SK-N-SH (cell line): Measurements from ENCODE around the gene CD81. TPM values are rescaled to one million over a fixed set of nuclear protein-coding genes. Genes with fewer than 3 reads are reported as not detected.
A peak's percentile ranks its signal among the peaks of the same experiment; 100 is the strongest.

Experiments
- CTCF ChIA-PET: fragments of 300-600, 350-600 bp; formaldehyde crosslinking; extraction: SDS; loops from one replicate; lab custom pipeline; 2021; lab: Yijun Ruan, JAX
- POLR2A ChIA-PET: fragments of 350-600 bp; sonication (Branson Sonifier 250); formaldehyde crosslinking; extraction: SDS; loops from one replicate; lab custom pipeline; 2020; ENCODE audit warnings: antibody characterized with exemption, inconsistent platforms; lab: Yijun Ruan, JAX
- DNase-seq: peaks from one replicate; pipeline ENCODE4 v3.0.0; 2012
- H2AFZ ChIP-seq: fragments of 200-600 bp; sonication (generic); 2 replicates; pipeline ENCODE4 v1.8.1; 2016; ENCODE audit warnings: antibody characterized with exemption, mild to moderate bottlenecking, low read depth
- H3F3A ChIP-seq: fragments of 200-600 bp; sonication (generic); replicated peaks from 2 replicates; pipeline ENCODE3; 2016; ENCODE audit warnings: antibody characterized with exemption, mild to moderate bottlenecking; ENCODE audit not compliant: insufficient read depth
- H3K27ac ChIP-seq, 2 experiments: fragments of 200-500 bp in 1 of 2; fragments of 200-600 bp in 1 of 2; sonication (Bioruptor generic) in 1 of 2; sonication (generic), shearing (Covaris generic) in 1 of 2; 2 replicates each; pipeline versions ENCODE4 v1.5.1 to v1.6.1; 2014 to 2016; ENCODE audit warnings: low read depth in 2 of 2, inconsistent platforms in 1 of 2, low read length in 1 of 2, mild to moderate bottlenecking in 1 of 2, mixed read lengths in 1 of 2
- H3K27me3 ChIP-seq: fragments of 200-600 bp; sonication (generic), shearing (Covaris generic); 2 replicates; pipeline ENCODE4 v1.6.1; 2016; ENCODE audit warnings: mixed run types; ENCODE audit not compliant: insufficient read depth
- H3K36me3 ChIP-seq, 2 experiments: fragments of 200-500 bp in 1 of 2; fragments of 200-600 bp in 1 of 2; sonication (Bioruptor generic) in 1 of 2; sonication (generic) in 1 of 2; replicated peaks in 1 of 2; 2 replicates each; pipeline versions ENCODE3 to v1.5.1; 2014 to 2016; ENCODE audit warnings: low read length in 1 of 2, mild to moderate bottlenecking in 1 of 2; ENCODE audit not compliant: insufficient read depth in 2 of 2, control insufficient read depth in 1 of 2
- H3K4me1 ChIP-seq, 2 experiments: fragments of 200-500 bp in 1 of 2; fragments of 200-600 bp in 1 of 2; sonication (Bioruptor generic) in 1 of 2; sonication (generic), shearing (Covaris generic) in 1 of 2; 2 replicates each; pipeline versions ENCODE4 v1.5.1 to v1.6.1; 2014 to 2016; ENCODE audit warnings: low read depth in 1 of 2, low read length in 1 of 2, mixed run types in 1 of 2; ENCODE audit not compliant: insufficient read depth in 2 of 2, control insufficient read depth in 1 of 2
- H3K4me2 ChIP-seq: fragments of 200-600 bp; sonication (generic), shearing (Covaris generic); 2 replicates; pipeline ENCODE4 v1.6.1; 2017; ENCODE audit warnings: mixed run types
- H3K4me3 ChIP-seq, 2 experiments: fragments of 200-500 bp in 1 of 2; fragments of 200-600 bp in 1 of 2; sonication (Bioruptor generic) in 1 of 2; sonication (generic), shearing (Covaris generic) in 1 of 2; 2 replicates each; pipeline versions ENCODE4 v1.5.1 to v1.8.1; 2014 to 2016; ENCODE audit warnings: low read depth in 2 of 2, inconsistent platforms in 1 of 2, low read length in 1 of 2, mild to moderate bottlenecking in 1 of 2, mixed read lengths in 1 of 2, moderate library complexity in 1 of 2
- H3K79me2 ChIP-seq: fragments of 200-600 bp; sonication (generic); 2 replicates; pipeline ENCODE4 v1.8.1; 2017; ENCODE audit warnings: mild to moderate bottlenecking; ENCODE audit not compliant: insufficient read depth
- H3K9ac ChIP-seq: fragments of 200-600 bp; sonication (generic); 2 replicates; pipeline ENCODE4 v1.6.1; 2017; ENCODE audit warnings: mixed run types
- H3K9me2 ChIP-seq: fragments of 200-600 bp; sonication (generic); 2 replicates; pipeline ENCODE4 v1.6.1; 2017; ENCODE audit warnings: mixed run types
- H3K9me3 ChIP-seq: fragments of 200-600 bp; sonication (generic); 2 replicates; pipeline ENCODE4 v1.6.1; 2017; ENCODE audit warnings: mixed run types, mild to moderate bottlenecking, moderate library complexity
- H4K20me1 ChIP-seq: fragments of 200-600 bp; sonication (generic); 2 replicates; pipeline ENCODE4 v1.6.1; 2017; ENCODE audit warnings: mild to moderate bottlenecking, mixed run types; ENCODE audit not compliant: insufficient read depth
- ELF1 ChIP-seq: IDR thresholded peaks from 2 replicates; pipeline ENCODE4 v1.4.0; 2012
- GABPA ChIP-seq: IDR thresholded peaks from 2 replicates; pipeline ENCODE4 v1.4.0; 2012; ENCODE audit warnings: low read depth, mild to moderate bottlenecking
- JUND ChIP-seq: IDR thresholded peaks from 2 replicates; pipeline ENCODE4 v1.4.0; 2012
- RAD21 ChIP-seq: IDR thresholded peaks from 2 replicates; pipeline ENCODE4 v1.6.1; 2012; ENCODE audit warnings: mild to moderate bottlenecking, low read length
- RCOR1 ChIP-seq: fragments of 150-350 bp; IDR thresholded peaks from 2 replicates; pipeline ENCODE4 v1.6.1; 2017; ENCODE audit warnings: antibody characterized with exemption, low read length
- SIN3A ChIP-seq: IDR thresholded peaks from 2 replicates; pipeline ENCODE4 v1.6.1; 2012; ENCODE audit warnings: low read depth, mild to moderate bottlenecking, low read length, moderate library complexity, borderline replicate concordance
- SMC3 ChIP-seq: IDR thresholded peaks from 2 replicates; pipeline ENCODE4 v1.6.1; 2012; ENCODE audit warnings: low read depth, low read length, improper control_type of control experiment
- TAF1 ChIP-seq: IDR thresholded peaks from 2 replicates; pipeline ENCODE4 v1.6.1; 2012; ENCODE audit warnings: low read depth, mild to moderate bottlenecking, low read length, moderate library complexity, borderline replicate concordance
- TCF12 ChIP-seq: IDR thresholded peaks from 2 replicates; pipeline ENCODE4 v1.4.0; 2012
- YY1 ChIP-seq: IDR thresholded peaks from 2 replicates; pipeline ENCODE4 v1.4.0; 2012; ENCODE audit warnings: low read depth, mild to moderate bottlenecking
- WGBS: methylation state at CpG from one replicate; pipeline ENCODE4 v1.1.6; 2017; ENCODE audit warnings: low lambda C conversion rate; 5-methylcytosine and 5-hydroxymethylcytosine counted together
- polyA plus RNA-seq, 3 experiments: library from polyadenylated mRNA; depleted of rRNA; stranded (reverse); fragments of >200 nt; gene quantifications; 2 replicates each; pipeline ENCODE4 v1.2.3, GENCODE V29; 2012
- TF ChIP-seq, protein P1 (sequence below): IDR thresholded peaks from 2 replicates; pipeline ENCODE4 v1.4.0; 2012; ENCODE audit warnings: low read depth, borderline replicate concordance
- TF ChIP-seq, protein P2 (sequence below): fragments of 200-600 bp; sonication (generic); IDR thresholded peaks from 2 replicates; pipeline ENCODE4 v1.6.1; 2017; ENCODE audit warnings: antibody characterized with exemption, mild to moderate bottlenecking, moderate library complexity
- TF ChIP-seq, protein P3 (sequence below): IDR thresholded peaks from 2 replicates; pipeline ENCODE4 v1.6.1; 2012; ENCODE audit warnings: mild to moderate bottlenecking, low read depth, low read length, moderate library complexity

Gene CD81
- polyA plus RNA-seq, 1 of the 3 experiments (the other 2 are of a cell fraction): 517 TPM

DNA sequence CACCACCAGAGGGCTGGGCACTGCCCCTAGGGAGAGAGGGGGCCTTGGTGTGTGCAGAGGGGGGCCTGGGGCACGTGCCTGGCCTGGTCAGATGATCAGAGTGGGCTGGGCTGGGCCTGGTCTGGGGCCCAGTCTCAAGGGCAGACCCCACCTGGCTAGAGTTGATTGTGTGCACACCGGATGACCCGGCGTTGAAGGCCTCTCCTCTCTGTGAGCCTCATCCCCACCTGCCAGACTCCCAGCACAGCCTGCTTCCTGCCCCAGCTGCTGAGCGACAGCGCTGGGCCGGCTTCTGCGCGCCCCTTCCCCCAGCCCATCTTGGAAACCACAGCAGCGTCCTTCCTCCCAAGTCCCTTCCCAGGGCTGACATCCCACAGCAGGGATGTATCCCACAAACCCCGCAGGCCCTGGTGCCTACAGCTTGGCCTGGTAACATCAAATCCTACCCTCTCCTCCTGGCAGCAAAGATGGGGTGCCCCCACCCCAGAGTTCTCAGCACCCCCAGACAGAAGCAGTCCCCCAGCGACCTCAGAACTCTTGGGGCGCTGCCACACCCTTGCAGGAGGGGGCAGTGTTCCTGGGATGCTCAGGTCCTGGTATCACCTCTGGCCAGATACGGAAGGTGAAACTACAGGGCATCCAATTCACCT is 12.4 kb downstream of the CD81 start:
- Histone ChIP-seq H3K9ac (no peak overlapping the region), H3K4me2 (no peak overlapping the region), H4K20me1 (peaks cover 91% of the 10 kb centered on the region), H3F3A (no peaks in the 10 kb centered on the region), H3K9me3 (no peaks in the 10 kb centered on the region), H3K27ac (no peak overlapping the region; a peak in 1 of 4 replicates), H3K4me3 (no peak overlapping the region), H3K79me2 (peaks cover 67% of the 10 kb centered on the region), H3K27me3 (no peaks in the 10 kb centered on the region), H3K4me1 (peaks cover 9 to 32% of the 10 kb centered on the region in 2 experiments; a peak in 2 of 4 replicates), H3K36me3 (peaks cover 0 to 44% of the 10 kb centered on the region in 2 experiments), H2AFZ (no peak overlapping the region), H3K9me2 (no peaks in the 10 kb centered on the region)
- no peak for TF ChIP-seq GABPA
- TF ChIP-seq, protein P1, sequence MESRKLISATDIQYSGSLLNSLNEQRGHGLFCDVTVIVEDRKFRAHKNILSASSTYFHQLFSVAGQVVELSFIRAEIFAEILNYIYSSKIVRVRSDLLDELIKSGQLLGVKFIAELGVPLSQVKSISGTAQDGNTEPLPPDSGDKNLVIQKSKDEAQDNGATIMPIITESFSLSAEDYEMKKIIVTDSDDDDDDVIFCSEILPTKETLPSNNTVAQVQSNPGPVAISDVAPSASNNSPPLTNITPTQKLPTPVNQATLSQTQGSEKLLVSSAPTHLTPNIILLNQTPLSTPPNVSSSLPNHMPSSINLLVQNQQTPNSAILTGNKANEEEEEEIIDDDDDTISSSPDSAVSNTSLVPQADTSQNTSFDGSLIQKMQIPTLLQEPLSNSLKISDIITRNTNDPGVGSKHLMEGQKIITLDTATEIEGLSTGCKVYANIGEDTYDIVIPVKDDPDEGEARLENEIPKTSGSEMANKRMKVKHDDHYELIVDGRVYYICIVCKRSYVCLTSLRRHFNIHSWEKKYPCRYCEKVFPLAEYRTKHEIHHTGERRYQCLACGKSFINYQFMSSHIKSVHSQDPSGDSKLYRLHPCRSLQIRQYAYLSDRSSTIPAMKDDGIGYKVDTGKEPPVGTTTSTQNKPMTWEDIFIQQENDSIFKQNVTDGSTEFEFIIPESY: no peak
- TF ChIP-seq, protein P2, sequence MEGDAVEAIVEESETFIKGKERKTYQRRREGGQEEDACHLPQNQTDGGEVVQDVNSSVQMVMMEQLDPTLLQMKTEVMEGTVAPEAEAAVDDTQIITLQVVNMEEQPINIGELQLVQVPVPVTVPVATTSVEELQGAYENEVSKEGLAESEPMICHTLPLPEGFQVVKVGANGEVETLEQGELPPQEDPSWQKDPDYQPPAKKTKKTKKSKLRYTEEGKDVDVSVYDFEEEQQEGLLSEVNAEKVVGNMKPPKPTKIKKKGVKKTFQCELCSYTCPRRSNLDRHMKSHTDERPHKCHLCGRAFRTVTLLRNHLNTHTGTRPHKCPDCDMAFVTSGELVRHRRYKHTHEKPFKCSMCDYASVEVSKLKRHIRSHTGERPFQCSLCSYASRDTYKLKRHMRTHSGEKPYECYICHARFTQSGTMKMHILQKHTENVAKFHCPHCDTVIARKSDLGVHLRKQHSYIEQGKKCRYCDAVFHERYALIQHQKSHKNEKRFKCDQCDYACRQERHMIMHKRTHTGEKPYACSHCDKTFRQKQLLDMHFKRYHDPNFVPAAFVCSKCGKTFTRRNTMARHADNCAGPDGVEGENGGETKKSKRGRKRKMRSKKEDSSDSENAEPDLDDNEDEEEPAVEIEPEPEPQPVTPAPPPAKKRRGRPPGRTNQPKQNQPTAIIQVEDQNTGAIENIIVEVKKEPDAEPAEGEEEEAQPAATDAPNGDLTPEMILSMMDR: peak; percentile 14; the same call in 1 of the 2 replicates
- WGBS: 76% methylated on average over 8 of the region's 14 CpGs
- no peak for DNase-seq
- ChIA-PET CTCF (interaction anchor here (0.8 kb wide), 1 partner anchor 85 kb away, joined by 4 read pairs; no protein-coding TSS in a partner anchor), POLR2A (no interaction called here)

DNA sequence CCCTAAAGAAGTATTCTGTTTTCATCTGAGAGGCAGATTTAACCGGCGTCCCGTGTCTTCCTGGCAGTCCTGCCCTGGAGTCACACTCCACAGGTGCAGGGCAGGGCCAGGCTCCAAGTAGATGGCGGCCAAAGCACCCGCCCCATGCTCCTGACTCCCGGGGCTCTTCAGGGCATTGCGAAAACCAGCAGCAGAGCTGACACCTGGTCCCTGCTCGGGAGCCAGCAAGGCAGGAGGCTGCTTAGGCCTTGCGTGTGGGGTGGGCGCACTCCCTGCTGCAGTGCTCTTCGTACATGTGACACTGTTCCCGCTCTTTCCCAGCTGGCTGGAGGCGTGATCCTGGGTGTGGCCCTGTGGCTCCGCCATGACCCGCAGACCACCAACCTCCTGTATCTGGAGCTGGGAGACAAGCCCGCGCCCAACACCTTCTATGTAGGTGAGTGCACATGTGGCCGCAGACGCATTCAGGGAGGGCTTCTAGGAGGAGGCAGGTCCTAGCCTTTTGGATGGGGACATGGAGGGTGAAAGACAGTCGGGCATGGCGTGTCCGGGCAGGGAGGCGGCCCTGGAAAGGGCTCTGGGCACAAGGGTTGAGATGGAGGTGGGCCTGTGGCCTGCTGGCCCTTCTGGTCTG is 13.1 kb downstream of the CD81 start:
- no peak overlapping the region for H3K4me2 ChIP-seq
- H3K9me3 ChIP-seq: no peaks in the 10 kb centered on the region
- 91% methylated on average over 14 of the region's 23 CpGs for WGBS
- H3F3A ChIP-seq: no peaks in the 10 kb centered on the region
- TF ChIP-seq TCF12 (no peak), RCOR1 (no peak), RAD21 (no peak), ELF1 (no peak), SIN3A (no peak), TAF1 (no peak), YY1 (no peak), SMC3 (no peak), JUND (no peak)
- TF ChIP-seq, protein P3, sequence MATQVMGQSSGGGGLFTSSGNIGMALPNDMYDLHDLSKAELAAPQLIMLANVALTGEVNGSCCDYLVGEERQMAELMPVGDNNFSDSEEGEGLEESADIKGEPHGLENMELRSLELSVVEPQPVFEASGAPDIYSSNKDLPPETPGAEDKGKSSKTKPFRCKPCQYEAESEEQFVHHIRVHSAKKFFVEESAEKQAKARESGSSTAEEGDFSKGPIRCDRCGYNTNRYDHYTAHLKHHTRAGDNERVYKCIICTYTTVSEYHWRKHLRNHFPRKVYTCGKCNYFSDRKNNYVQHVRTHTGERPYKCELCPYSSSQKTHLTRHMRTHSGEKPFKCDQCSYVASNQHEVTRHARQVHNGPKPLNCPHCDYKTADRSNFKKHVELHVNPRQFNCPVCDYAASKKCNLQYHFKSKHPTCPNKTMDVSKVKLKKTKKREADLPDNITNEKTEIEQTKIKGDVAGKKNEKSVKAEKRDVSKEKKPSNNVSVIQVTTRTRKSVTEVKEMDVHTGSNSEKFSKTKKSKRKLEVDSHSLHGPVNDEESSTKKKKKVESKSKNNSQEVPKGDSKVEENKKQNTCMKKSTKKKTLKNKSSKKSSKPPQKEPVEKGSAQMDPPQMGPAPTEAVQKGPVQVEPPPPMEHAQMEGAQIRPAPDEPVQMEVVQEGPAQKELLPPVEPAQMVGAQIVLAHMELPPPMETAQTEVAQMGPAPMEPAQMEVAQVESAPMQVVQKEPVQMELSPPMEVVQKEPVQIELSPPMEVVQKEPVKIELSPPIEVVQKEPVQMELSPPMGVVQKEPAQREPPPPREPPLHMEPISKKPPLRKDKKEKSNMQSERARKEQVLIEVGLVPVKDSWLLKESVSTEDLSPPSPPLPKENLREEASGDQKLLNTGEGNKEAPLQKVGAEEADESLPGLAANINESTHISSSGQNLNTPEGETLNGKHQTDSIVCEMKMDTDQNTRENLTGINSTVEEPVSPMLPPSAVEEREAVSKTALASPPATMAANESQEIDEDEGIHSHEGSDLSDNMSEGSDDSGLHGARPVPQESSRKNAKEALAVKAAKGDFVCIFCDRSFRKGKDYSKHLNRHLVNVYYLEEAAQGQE: no peak
- no peak overlapping the region; a peak in 1 of 4 replicates for H3K27ac ChIP-seq
- no peak for DNase-seq
- POLR2A ChIA-PET: no interaction called here
- H3K9ac ChIP-seq: no peak overlapping the region
- peaks cover 9 to 32% of the 10 kb centered on the region in 2 experiments; a peak in 2 of 4 replicates for H3K4me1 ChIP-seq
- H4K20me1 ChIP-seq: peaks cover 84% of the 10 kb centered on the region
- peaks cover 0 to 38% of the 10 kb centered on the region in 2 experiments for H3K36me3 ChIP-seq
- H3K4me3 ChIP-seq: no peak overlapping the region
- H3K9me2 ChIP-seq: no peaks in the 10 kb centered on the region
- H3K79me2 ChIP-seq: peaks cover 60% of the 10 kb centered on the region
- no peaks in the 10 kb centered on the region for H3K27me3 ChIP-seq
- no peak overlapping the region for H2AFZ ChIP-seq
- CTCF ChIA-PET: interaction anchor here (0.8 to 1.7 kb wide), 4 partner anchors 9 to 141 kb away, joined by 4 to 10 read pairs (median 6); no protein-coding TSS in a partner anchor
